ENCODE data around the gene ZNF185. TPM values are rescaled to one million over a fixed set of nuclear protein-coding genes. Genes with fewer than 3 reads are reported as not detected.
"Not testable (repeated sequence)": the region's sequence is repeated elsewhere in the genome, so short reads cannot be mapped to it uniquely, and the experiment has no call there.

The ZNF185 gene
- total RNA-seq, 1 donor from 2014 or later, result 22.6 TPM

GRCh38 chrX:152895724-152896420, 2.0 kb upstream of the ZNF185 start:
- DNase-seq, result peak; percentile 11

GRCh38 chrX:152896450-152896849, 1.4 kb upstream of the ZNF185 start:
- DNase-seq, result no peak

GRCh38 chrX:152898442-152898841, 575 bp downstream of the ZNF185 start:
- DNase-seq, result no peak

- DNase-seq, result no peak
These were observed 1.4 kb downstream of the ZNF185 start for GRCh38 chrX:152899111-152899873.

GRCh38 chrX:152899874-152900719, 2.2 kb downstream of the ZNF185 start:
- no peak for DNase-seq

- no peak for DNase-seq
These were observed 3.1 kb downstream of the ZNF185 start for GRCh38 chrX:152900937-152901445.

GRCh38 chrX:152901816-152902501, 4.1 kb downstream of the ZNF185 start:
- no peak for DNase-seq

GRCh38 chrX:152902502-152902820, 4.6 kb downstream of the ZNF185 start:
- no peak for DNase-seq

GRCh38 chrX:152903589-152903988, 5.7 kb downstream of the ZNF185 start:
- DNase-seq, result no peak

GRCh38 chrX:152904151-152905080, 6.5 kb downstream of the ZNF185 start:
- DNase-seq, result peak; percentile 48

GRCh38 chrX:152905081-152905420, 7.2 kb downstream of the ZNF185 start:
- no peak for DNase-seq

GRCh38 chrX:152907084-152907651, 9.3 kb downstream of the ZNF185 start:
- peak; percentile 38 for DNase-seq

- DNase-seq, result no peak
These were observed 10.6 kb downstream of the ZNF185 start for GRCh38 chrX:152908486-152908885.

- DNase-seq, result not testable (repeated sequence)
These were observed 12.2 kb downstream of the ZNF185 start for GRCh38 chrX:152910018-152910417.

GRCh38 chrX:152912106-152912505, 14.2 kb downstream of the ZNF185 start:
- no peak for DNase-seq

- no peak for DNase-seq
These were observed 14.8 kb downstream of the ZNF185 start for GRCh38 chrX:152912641-152913040.

GRCh38 chrX:152913346-152913745, 15.5 kb downstream of the ZNF185 start:
- DNase-seq, result no peak

GRCh38 chrX:152913910-152914309, 16.0 kb downstream of the ZNF185 start:
- DNase-seq, result peak; percentile 61

- peak; percentile 54 for DNase-seq
These were observed 17.8 kb downstream of the ZNF185 start for GRCh38 chrX:152915541-152916241.
